ENCODE measurements around the gene TMEM26.

TMEM26 gene

DNA sequence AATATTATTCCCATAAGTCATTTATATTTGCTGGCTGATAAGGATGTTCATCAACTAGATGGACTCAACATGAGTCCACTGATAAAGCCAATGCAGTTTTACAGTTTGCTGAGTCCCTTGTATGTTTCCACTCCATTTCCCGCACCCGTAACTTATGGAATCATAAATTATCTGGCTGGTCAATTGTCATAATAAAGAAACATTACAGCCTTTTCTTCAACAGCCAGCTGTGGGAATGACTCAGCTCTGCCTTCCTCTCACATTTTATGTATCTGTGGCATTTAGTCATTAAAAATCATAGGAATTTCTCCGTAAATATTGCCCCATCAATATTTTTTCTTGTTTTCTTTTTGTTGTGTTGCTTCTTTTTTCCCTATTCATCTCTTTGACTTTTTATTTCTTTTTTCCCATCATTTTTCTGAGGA, 22.3 kb upstream of the TMEM26 start:
- POLR2A ChIA-PET = no interaction called here
- H3K4me3 ChIP-seq (ENCODE audit: low read depth, low read length) = no peak overlapping the region
- no peak for DNase-seq (ENCODE audit: low read depth, low spot score)
- no peak for TF ChIP-seq CTCF (IDR thresholded peaks at IDR 0.05; ENCODE audit: insufficient read depth, low read length, missing control alignments)
- CTCF ChIA-PET = interaction anchor here (1.8 kb wide), 1 partner anchor 9 kb away, joined by 5 read pairs; no protein-coding TSS in a partner anchor

DNA sequence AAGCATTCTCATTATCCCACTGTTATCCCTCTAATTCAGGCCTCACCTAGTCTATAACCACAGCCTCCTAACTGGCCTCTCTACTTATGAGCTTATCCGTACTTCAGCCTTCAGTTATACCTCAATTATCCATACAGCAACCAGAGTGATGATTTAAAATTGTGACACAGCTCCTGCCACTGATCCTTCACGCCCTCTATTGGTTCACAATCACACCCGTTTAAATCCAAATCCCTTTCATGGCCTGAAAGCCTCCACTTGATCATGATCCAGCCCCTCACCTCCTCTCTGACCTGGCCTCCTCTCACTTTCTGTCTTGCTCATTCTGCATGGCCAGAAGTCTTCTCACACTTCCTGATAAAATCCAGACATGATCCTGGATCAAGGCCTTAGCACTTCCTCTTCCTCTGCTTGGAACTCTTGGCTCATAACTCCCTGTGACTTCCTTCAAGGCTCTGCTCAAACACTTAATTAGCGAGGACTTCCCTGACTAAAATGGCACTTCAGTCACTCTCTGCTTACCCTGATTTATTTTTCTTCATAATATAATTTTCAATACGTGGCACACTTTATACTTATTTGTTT, 19.0 kb upstream of the TMEM26 start:
- TF ChIP-seq CTCF (IDR thresholded peaks at IDR 0.05; ENCODE audit: insufficient read depth, low read length, missing control alignments) = no peak
- ChIA-PET POLR2A (no interaction called here), CTCF (no interaction called here)
- DNase-seq (ENCODE audit: low read depth, low spot score) = no peak
- no peak overlapping the region for H3K4me3 ChIP-seq (ENCODE audit: low read depth, low read length)

DNA sequence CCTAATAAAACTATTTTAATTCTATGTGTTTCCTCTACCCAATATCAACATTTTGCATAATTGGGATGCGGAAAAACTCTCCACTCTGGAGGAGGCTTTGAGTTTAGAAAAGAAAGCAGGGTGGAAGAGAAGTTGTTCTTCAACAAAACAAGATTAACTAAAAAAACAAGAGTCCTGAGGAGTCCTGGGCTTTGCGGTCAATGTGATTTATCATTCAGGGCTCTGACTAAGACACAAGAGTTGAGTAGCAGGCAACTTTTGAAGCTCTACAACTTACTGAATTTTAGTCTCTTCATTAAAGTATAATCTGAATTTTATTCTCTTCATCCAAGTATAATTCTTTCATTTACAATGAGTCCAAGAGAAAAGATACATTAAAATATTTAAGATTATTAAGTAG, 18.3 kb upstream of the TMEM26 start:
- CTCF ChIA-PET = no interaction called here
- POLR2A ChIA-PET = no interaction called here
- no peak overlapping the region for H3K4me3 ChIP-seq (ENCODE audit: low read depth, low read length)
- no peak for TF ChIP-seq CTCF (IDR thresholded peaks at IDR 0.05; ENCODE audit: insufficient read depth, low read length, missing control alignments)
- no peak for DNase-seq (ENCODE audit: low read depth, low spot score)

DNA sequence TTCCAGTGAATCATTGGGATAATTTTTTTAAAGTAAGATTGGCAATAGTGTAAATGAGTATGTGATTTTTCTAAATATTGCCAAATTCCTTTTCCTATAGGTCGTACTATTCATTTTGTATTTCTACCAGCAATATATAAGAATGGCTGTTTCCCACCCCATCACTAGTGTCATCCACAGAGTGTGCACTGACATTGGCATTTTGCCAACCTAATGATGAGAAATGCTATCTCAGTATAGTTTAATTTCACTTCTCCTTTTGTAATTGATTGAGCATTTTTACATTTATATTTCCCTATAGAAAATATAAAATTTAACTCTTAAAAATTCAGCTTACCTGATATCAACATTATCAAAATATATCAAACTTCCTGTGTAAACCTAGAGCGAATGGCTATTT, 17.6 kb upstream of the TMEM26 start:
- CTCF ChIA-PET = no interaction called here
- no peak for TF ChIP-seq CTCF (IDR thresholded peaks at IDR 0.05; ENCODE audit: insufficient read depth, low read length, missing control alignments)
- no peak for DNase-seq (ENCODE audit: low read depth, low spot score)
- H3K4me3 ChIP-seq (ENCODE audit: low read depth, low read length) = no peak overlapping the region
- POLR2A ChIA-PET = no interaction called here

DNA sequence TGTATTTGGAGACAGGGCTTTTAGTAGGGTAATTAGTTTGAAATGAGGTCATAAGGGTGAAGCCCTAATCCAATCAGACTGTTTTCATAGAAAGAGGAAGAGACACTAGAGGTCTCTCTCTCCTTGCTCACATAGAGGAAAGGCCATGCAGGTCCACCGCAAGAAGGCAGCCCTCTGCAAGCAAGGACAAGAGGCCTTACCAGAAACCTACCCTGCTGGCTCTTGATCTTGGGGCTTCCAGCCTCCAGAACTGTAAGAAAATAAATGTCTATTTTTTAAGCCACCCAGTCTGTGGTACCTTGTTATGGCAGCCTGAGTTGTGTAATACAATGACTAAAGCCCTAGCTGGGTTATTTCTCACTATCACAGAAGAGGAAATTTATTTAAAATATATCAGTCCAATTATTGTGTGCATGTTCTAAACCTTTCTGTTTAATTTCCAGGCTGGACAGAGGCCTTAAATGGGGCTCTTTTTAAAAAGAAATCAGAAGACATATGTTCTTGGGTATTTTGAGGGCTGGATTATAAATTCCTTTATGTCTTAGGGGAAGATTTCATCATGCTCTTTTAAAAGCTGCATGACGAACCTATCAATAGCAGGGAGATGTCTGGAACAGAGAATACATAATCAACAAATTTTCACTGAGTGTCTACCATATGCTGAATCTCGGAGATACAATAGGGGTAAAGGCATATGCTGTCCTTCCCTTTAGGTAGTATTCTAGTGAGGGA, 12.9 kb upstream of the TMEM26 start:
- POLR2A ChIA-PET = no interaction called here
- CTCF ChIA-PET = interaction anchor here (1.2 to 1.5 kb wide), 3 partner anchors 9 to 14 kb away, joined by 3 to 5 read pairs (median 5); no protein-coding TSS in a partner anchor
- no peak for TF ChIP-seq CTCF (IDR thresholded peaks at IDR 0.05; ENCODE audit: insufficient read depth, low read length, missing control alignments)
- no peak overlapping the region for H3K4me3 ChIP-seq (ENCODE audit: low read depth, low read length)
- DNase-seq (ENCODE audit: low read depth, low spot score) = no peak

DNA sequence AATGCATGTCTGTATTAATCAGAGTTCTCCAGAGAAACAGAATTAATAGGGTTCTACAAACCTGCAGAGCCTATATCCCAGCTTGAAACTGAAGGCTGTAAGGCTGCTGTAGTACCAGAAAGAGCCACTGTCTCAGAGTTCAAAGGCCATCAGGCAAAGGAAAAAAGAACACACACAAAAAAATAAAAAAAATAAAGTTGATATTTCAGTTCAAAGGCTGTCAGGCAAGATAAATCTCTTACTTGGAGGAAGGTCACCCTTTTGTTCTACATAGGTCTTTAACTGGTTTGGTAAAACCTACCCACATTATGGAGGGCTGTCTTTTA, 12.0 kb upstream of the TMEM26 start:
- POLR2A ChIA-PET = no interaction called here
- no peak for DNase-seq (ENCODE audit: low read depth, low spot score)
- CTCF ChIA-PET = no interaction called here
- TF ChIP-seq CTCF (IDR thresholded peaks at IDR 0.05; ENCODE audit: insufficient read depth, low read length, missing control alignments) = no peak
- no peak overlapping the region for H3K4me3 ChIP-seq (ENCODE audit: low read depth, low read length)

Data from AG04449 (cell line).